Stimulated activated naive B cell treated with anti-CD40 and anti-IgM and Interleukin-4, amounts not matched to agents 10 μg/mL and 1 μg/mL and 100 μg/mL, for 72 hours (primary cell): ENCODE results near the gene FSIP1.

Source experiments
- ATAC-seq, 2 donors: fragments of 150-1000 bp; cut with Tn5 transposase; replicated peaks; 2 replicates each; pipeline ENCODE4 v1.10.0; 2021; ENCODE audit warnings: moderate library complexity in 1 of 2
- DNase-seq: peaks from one replicate; pipeline ENCODE4 v3.0.0; 2021
- H3K27ac Mint-ChIP-seq: one replicate; pipeline ENCODE4 v1.8.0; 2022; ENCODE audit warnings: mild to moderate bottlenecking, mixed read lengths
- H3K27me3 Mint-ChIP-seq, 2 donors: one replicate each; pipeline ENCODE4 v1.8.0; 2022; ENCODE audit warnings: mixed read lengths in 2 of 2
- H3K36me3 Mint-ChIP-seq, 2 donors: one replicate each; pipeline ENCODE4 v1.8.0; 2022; ENCODE audit warnings: mixed read lengths in 2 of 2, mild to moderate bottlenecking in 1 of 2
- H3K4me1 Mint-ChIP-seq, 2 donors: one replicate each; pipeline ENCODE4 v1.8.0; 2022; ENCODE audit warnings: mixed read lengths in 2 of 2, mild to moderate bottlenecking in 1 of 2
- H3K4me3 Mint-ChIP-seq, 2 donors: one replicate each; pipeline ENCODE4 v1.8.0; 2022; ENCODE audit warnings: mild to moderate bottlenecking in 2 of 2, mixed read lengths in 2 of 2, moderate library complexity in 1 of 2
- H3K9me3 Mint-ChIP-seq, 2 donors: one replicate each; pipeline ENCODE4 v1.8.0; 2022; ENCODE audit warnings: mixed read lengths in 2 of 2, mild to moderate bottlenecking in 1 of 2

The FSIP1 gene

GRCh38 chr15:39685999-39686613 lies 96.5 kb downstream of the FSIP1 start:
- H3K9me3 Mint-ChIP-seq, result no peaks in the 10 kb centered on the region
- no peak overlapping the region for H3K4me3 Mint-ChIP-seq
- no peaks in the 10 kb centered on the region for H3K4me1 Mint-ChIP-seq
- H3K36me3 Mint-ChIP-seq, result no peaks in the 10 kb centered on the region
- no peak for DNase-seq
- peak; percentile 51 to 56 for ATAC-seq
- no peak overlapping the region for H3K27ac Mint-ChIP-seq
- H3K27me3 Mint-ChIP-seq, result no peaks in the 10 kb centered on the region

- H3K36me3 Mint-ChIP-seq, result no peaks in the 10 kb centered on the region
- DNase-seq (no peak), ATAC-seq (no peak)
- no peaks in the 10 kb centered on the region for H3K4me1 Mint-ChIP-seq
- H3K4me3 Mint-ChIP-seq, result no peak overlapping the region
- no peaks in the 10 kb centered on the region for H3K9me3 Mint-ChIP-seq
- no peaks in the 10 kb centered on the region for H3K27me3 Mint-ChIP-seq
- H3K27ac Mint-ChIP-seq, result no peak overlapping the region
Observed at GRCh38 chr15:39685367-39685766, 97.3 kb downstream of the FSIP1 start.

- H3K4me1 Mint-ChIP-seq, result no peaks in the 10 kb centered on the region
- DNase-seq (no peak), ATAC-seq (no peak)
- no peak overlapping the region for H3K27ac Mint-ChIP-seq
- no peaks in the 10 kb centered on the region for H3K9me3 Mint-ChIP-seq
- no peak overlapping the region for H3K4me3 Mint-ChIP-seq
- no peaks in the 10 kb centered on the region for H3K36me3 Mint-ChIP-seq
- H3K27me3 Mint-ChIP-seq, result no peaks in the 10 kb centered on the region
Observed at GRCh38 chr15:39684233-39684632, 98.4 kb downstream of the FSIP1 start.

- Mint-ChIP-seq H3K27me3 (no peaks in the 10 kb centered on the region), H3K4me3 (no peak overlapping the region), H3K27ac (no peak overlapping the region), H3K36me3 (no peaks in the 10 kb centered on the region), H3K4me1 (no peaks in the 10 kb centered on the region), H3K9me3 (no peaks in the 10 kb centered on the region)
- ATAC-seq (no peak), DNase-seq (no peak)
Observed at GRCh38 chr15:39682366-39682765, 100.3 kb downstream of the FSIP1 start.

- ATAC-seq, result no peak
- Mint-ChIP-seq H3K36me3 (no peaks in the 10 kb centered on the region), H3K4me3 (no peak overlapping the region), H3K9me3 (no peaks in the 10 kb centered on the region), H3K27me3 (no peaks in the 10 kb centered on the region), H3K27ac (no peak overlapping the region), H3K4me1 (no peaks in the 10 kb centered on the region)
- no peak for DNase-seq
Observed at GRCh38 chr15:39680868-39681267, 101.8 kb downstream of the FSIP1 start.

GRCh38 chr15:39672666-39673065 lies 110.0 kb downstream of the FSIP1 start:
- no peak for DNase-seq
- Mint-ChIP-seq H3K27me3 (no peaks in the 10 kb centered on the region), H3K27ac (no peak overlapping the region), H3K9me3 (no peaks in the 10 kb centered on the region), H3K36me3 (no peaks in the 10 kb centered on the region), H3K4me3 (no peak overlapping the region), H3K4me1 (no peaks in the 10 kb centered on the region)
- no peak for ATAC-seq

- Mint-ChIP-seq H3K27me3 (no peaks in the 10 kb centered on the region), H3K27ac (no peak overlapping the region), H3K9me3 (no peaks in the 10 kb centered on the region), H3K4me1 (no peaks in the 10 kb centered on the region), H3K4me3 (no peak overlapping the region), H3K36me3 (no peaks in the 10 kb centered on the region)
- ATAC-seq (no peak), DNase-seq (no peak)
Observed at GRCh38 chr15:39672184-39672583, 110.5 kb downstream of the FSIP1 start.

GRCh38 chr15:39670687-39671086 lies 112.0 kb downstream of the FSIP1 start:
- H3K36me3 Mint-ChIP-seq, result no peaks in the 10 kb centered on the region
- ATAC-seq (no peak), DNase-seq (no peak)
- H3K27me3 Mint-ChIP-seq, result no peaks in the 10 kb centered on the region
- H3K4me1 Mint-ChIP-seq, result no peaks in the 10 kb centered on the region
- no peak overlapping the region for H3K27ac Mint-ChIP-seq
- no peak overlapping the region for H3K4me3 Mint-ChIP-seq
- H3K9me3 Mint-ChIP-seq, result no peaks in the 10 kb centered on the region

- Mint-ChIP-seq H3K36me3 (no peaks in the 10 kb centered on the region), H3K27ac (no peak overlapping the region), H3K4me1 (no peaks in the 10 kb centered on the region), H3K4me3 (no peak overlapping the region), H3K9me3 (no peaks in the 10 kb centered on the region), H3K27me3 (peaks cover 1 to 2% of the 10 kb centered on the region in 2 donors)
- ATAC-seq (no peak), DNase-seq (no peak)
Observed at GRCh38 chr15:39669661-39670060, 113.0 kb downstream of the FSIP1 start.

- no peak overlapping the region for H3K27ac Mint-ChIP-seq
- DNase-seq, result no peak
- no peaks in the 10 kb centered on the region for H3K36me3 Mint-ChIP-seq
- no peaks in the 10 kb centered on the region for H3K9me3 Mint-ChIP-seq
- peaks cover 5 to 6% of the 10 kb centered on the region in 2 donors for H3K27me3 Mint-ChIP-seq
- H3K4me3 Mint-ChIP-seq, result no peak overlapping the region
- ATAC-seq, result no peak
- H3K4me1 Mint-ChIP-seq, result no peaks in the 10 kb centered on the region
Observed at GRCh38 chr15:39669241-39669640, 113.4 kb downstream of the FSIP1 start.

- no peaks in the 10 kb centered on the region for H3K4me1 Mint-ChIP-seq
- DNase-seq, result no peak
- no peaks in the 10 kb centered on the region for H3K9me3 Mint-ChIP-seq
- H3K27me3 Mint-ChIP-seq, result peaks cover 6 to 7% of the 10 kb centered on the region in 2 donors
- no peaks in the 10 kb centered on the region for H3K36me3 Mint-ChIP-seq
- H3K27ac Mint-ChIP-seq, result no peak overlapping the region
- H3K4me3 Mint-ChIP-seq, result no peak overlapping the region
- no peak for ATAC-seq
Observed at GRCh38 chr15:39668457-39668856, 114.2 kb downstream of the FSIP1 start.

GRCh38 chr15:39667382-39668127 lies 115.1 kb downstream of the FSIP1 start:
- DNase-seq, result no peak
- no peaks in the 10 kb centered on the region for H3K4me1 Mint-ChIP-seq
- H3K27ac Mint-ChIP-seq, result no peak overlapping the region
- peaks cover 6 to 9% of the 10 kb centered on the region in 2 donors for H3K27me3 Mint-ChIP-seq
- ATAC-seq, result no peak
- no peaks in the 10 kb centered on the region for H3K36me3 Mint-ChIP-seq
- H3K4me3 Mint-ChIP-seq, result no peak overlapping the region
- no peaks in the 10 kb centered on the region for H3K9me3 Mint-ChIP-seq

- no peak overlapping the region for H3K4me3 Mint-ChIP-seq
- H3K27ac Mint-ChIP-seq, result no peak overlapping the region
- peaks cover 6 to 9% of the 10 kb centered on the region in 2 donors for H3K27me3 Mint-ChIP-seq
- ATAC-seq, result no peak
- no peaks in the 10 kb centered on the region for H3K9me3 Mint-ChIP-seq
- no peak for DNase-seq
- H3K36me3 Mint-ChIP-seq, result no peaks in the 10 kb centered on the region
- no peaks in the 10 kb centered on the region for H3K4me1 Mint-ChIP-seq
Observed at GRCh38 chr15:39666677-39667076, 116.0 kb downstream of the FSIP1 start.

GRCh38 chr15:39665629-39666250 lies 116.9 kb downstream of the FSIP1 start:
- Mint-ChIP-seq H3K4me1 (no peaks in the 10 kb centered on the region), H3K27ac (no peak overlapping the region), H3K4me3 (no peak overlapping the region)

GRCh38 chr15:39663704-39664250 lies 118.9 kb downstream of the FSIP1 start:
- Mint-ChIP-seq H3K9me3 (peaks cover 0 to 2% of the 10 kb centered on the region in 2 donors), H3K27me3 (peaks cover 12 to 13% of the 10 kb centered on the region in 2 donors), H3K4me1 (no peaks in the 10 kb centered on the region), H3K27ac (no peak overlapping the region), H3K36me3 (no peaks in the 10 kb centered on the region), H3K4me3 (no peak overlapping the region)
- ATAC-seq, result no peak
- DNase-seq, result no peak

More at GRCh38 chr15:39665629-39666250, 116.9 kb downstream of the FSIP1 start:
- Mint-ChIP-seq H3K9me3 (no peaks in the 10 kb centered on the region), H3K27me3 (peaks cover 6 to 9% of the 10 kb centered on the region in 2 donors), H3K36me3 (no peaks in the 10 kb centered on the region)
- ATAC-seq (no peak), DNase-seq (no peak)
